Measurements from ENCODE around the gene DIAPH3. TPM values are rescaled to one million over a fixed set of nuclear protein-coding genes. Genes with fewer than 3 reads are reported as not detected.

DIAPH3 gene
- total RNA-seq, 1 donor, result 30.7 TPM

DNA sequence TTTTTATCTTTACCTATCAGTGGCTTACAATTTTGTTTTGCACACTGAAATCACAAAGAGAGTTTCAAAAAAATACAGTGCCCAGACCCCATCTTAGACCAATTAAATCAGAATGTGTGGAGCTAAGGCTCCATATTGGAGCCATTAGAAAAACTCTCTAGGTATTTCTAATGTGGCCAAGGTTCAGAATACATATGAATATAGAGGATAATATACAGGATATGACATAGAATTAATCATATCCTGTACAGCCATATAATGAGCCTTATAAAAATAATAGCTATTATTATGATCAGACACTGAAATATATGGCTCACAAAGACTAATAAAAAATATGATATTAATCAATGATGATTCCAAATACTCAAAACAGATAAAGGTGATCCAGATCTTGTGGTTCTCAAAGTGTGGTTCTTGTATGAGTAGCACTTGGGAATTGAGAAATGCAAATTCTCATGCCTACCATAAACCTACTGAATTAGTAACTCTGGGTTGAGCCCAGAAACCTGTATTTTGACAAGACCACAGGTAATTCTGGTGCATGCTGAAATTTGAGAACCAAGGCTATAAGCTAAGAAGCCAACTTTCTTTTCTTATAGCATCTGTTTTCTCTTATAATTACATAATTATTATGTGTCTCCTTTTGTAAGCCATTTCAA is 408.0 kb downstream of the DIAPH3 start:
- H3K4me3 ChIP-seq (ENCODE audit: low read depth, low read length), result no peak overlapping the region
- no peak for DNase-seq (ENCODE audit: low read depth)
- no peak for TF ChIP-seq CTCF (IDR thresholded peaks at IDR 0.05; ENCODE audit: insufficient read depth, low read depth, low read length)

- no peak overlapping the region for H3K4me3 ChIP-seq (ENCODE audit: low read depth, low read length)
- no peak for TF ChIP-seq CTCF (IDR thresholded peaks at IDR 0.05; ENCODE audit: insufficient read depth, low read depth, low read length)
Observed at GRCh38 chr13:59754411-59754810, 409.3 kb downstream of the DIAPH3 start.

GRCh38 chr13:59750860-59751259 is 412.9 kb downstream of the DIAPH3 start:
- peak overlapping the region; percentile 29 for H3K4me3 ChIP-seq (ENCODE audit: low read depth, low read length)
- TF ChIP-seq CTCF (IDR thresholded peaks at IDR 0.05; ENCODE audit: insufficient read depth, low read depth, low read length), result no peak
- DNase-seq (ENCODE audit: low read depth), result peak; percentile 74

More at GRCh38 chr13:59754411-59754810, 409.3 kb downstream of the DIAPH3 start:
- DNase-seq (ENCODE audit: low read depth), result no peak

GRCh38 chr13:59748046-59748445 is 415.7 kb downstream of the DIAPH3 start:
- no peak for DNase-seq (ENCODE audit: low read depth)
- H3K4me3 ChIP-seq (ENCODE audit: low read depth, low read length), result no peak overlapping the region
- TF ChIP-seq CTCF (IDR thresholded peaks at IDR 0.05; ENCODE audit: insufficient read depth, low read depth, low read length), result no peak

- DNase-seq (ENCODE audit: low read depth), result no peak
- TF ChIP-seq CTCF (IDR thresholded peaks at IDR 0.05; ENCODE audit: insufficient read depth, low read depth, low read length), result no peak
- H3K4me3 ChIP-seq (ENCODE audit: low read depth, low read length), result no peak overlapping the region
Observed at GRCh38 chr13:59747529-59747928, 416.2 kb downstream of the DIAPH3 start.

GRCh38 chr13:59746291-59746962 is 417.3 kb downstream of the DIAPH3 start:
- no peak for TF ChIP-seq CTCF (IDR thresholded peaks at IDR 0.05; ENCODE audit: insufficient read depth, low read depth, low read length)
- no peak overlapping the region for H3K4me3 ChIP-seq (ENCODE audit: low read depth, low read length)
- no peak for DNase-seq (ENCODE audit: low read depth)
